Hepatocyte (in vitro differentiated cells): ENCODE results near the gene XPO1. TPM values are rescaled to one million over a fixed set of nuclear protein-coding genes. Genes with fewer than 3 reads are reported as not detected.
A peak's percentile ranks its signal among the peaks of the same experiment; 100 is the strongest.
"Not testable (repeated sequence)": the region's sequence is repeated elsewhere in the genome, so short reads cannot be mapped to it uniquely, and the experiment has no call there.

Experiments
- DNase-seq: peaks from one replicate; pipeline ENCODE4 v3.0.0-alpha.2; 2016; ENCODE audit warnings: low spot score
- H2AFZ ChIP-seq: fragments of 200-600 bp; sonication (generic); 2 replicates; pipeline ENCODE4 v1.6.0; 2016; ENCODE audit warnings: antibody characterized with exemption, mild to moderate bottlenecking
- H3K27ac ChIP-seq: fragments of 200-600 bp; sonication (generic); 2 replicates; pipeline ENCODE4 v1.5.1; 2016; ENCODE audit warnings: mild to moderate bottlenecking
- H3K27me3 ChIP-seq: fragments of 200-600 bp; sonication (generic); 2 replicates; pipeline ENCODE4 v1.6.1; 2016
- H3K36me3 ChIP-seq: fragments of 200-600 bp; sonication (generic); replicated peaks from 2 replicates; pipeline ENCODE4 v1.5.1; 2016; ENCODE audit warnings: low read depth; ENCODE audit not compliant: insufficient read depth
- H3K4me1 ChIP-seq: fragments of 200-600 bp; sonication (generic); 2 replicates; pipeline ENCODE4 v1.5.1; 2016; ENCODE audit warnings: mild to moderate bottlenecking, moderate library complexity; ENCODE audit not compliant: insufficient read depth
- H3K4me2 ChIP-seq: fragments of 200-600 bp; sonication (generic); 2 replicates; pipeline ENCODE4 v1.6.0; 2016
- H3K4me3 ChIP-seq: fragments of 200-600 bp; sonication (generic); 2 replicates; pipeline ENCODE4 v1.5.1; 2016; ENCODE audit warnings: mild to moderate bottlenecking
- H3K79me2 ChIP-seq: fragments of 200-600 bp; sonication (generic); 2 replicates; pipeline ENCODE4 v1.6.0; 2017; ENCODE audit warnings: mild to moderate bottlenecking
- H3K9me2 ChIP-seq: fragments of 200-600 bp; sonication (generic); replicated peaks from 2 replicates; pipeline ENCODE4 v1.6.0; 2017; ENCODE audit warnings: mild to moderate bottlenecking; ENCODE audit not compliant: insufficient read depth
- H3K9me3 ChIP-seq: fragments of 200-600 bp; sonication (generic); 2 replicates; pipeline ENCODE4 v1.5.1; 2016; ENCODE audit warnings: low read depth, mild to moderate bottlenecking
- H4K20me1 ChIP-seq: fragments of 200-600 bp; sonication (generic); 2 replicates; pipeline ENCODE4 v1.6.0; 2016; ENCODE audit warnings: mild to moderate bottlenecking; ENCODE audit not compliant: insufficient read depth, poor library complexity, severe bottlenecking
- EZH2 ChIP-seq: fragments of 200-600 bp; sonication (generic); IDR thresholded peaks from 2 replicates; pipeline ENCODE4 v1.6.1; 2016; ENCODE audit warnings: antibody characterized with exemption, mild to moderate bottlenecking, borderline replicate concordance
- EZH2phosphoT487 ChIP-seq: fragments of 200-600 bp; sonication (generic); IDR thresholded peaks from one replicate; pipeline ENCODE4 v1.6.1; 2018; ENCODE audit warnings: antibody characterized with exemption, mild to moderate bottlenecking, low read depth, moderate library complexity; ENCODE audit not compliant: unreplicated experiment, severe bottlenecking
- WGBS: methylation state at CpG from one replicate; pipeline ENCODE4 v1.1.6; 2016; ENCODE audit warnings: low lambda C conversion rate; ENCODE audit errors: missing lambda C conversion rate; 5-methylcytosine and 5-hydroxymethylcytosine counted together
- polyA plus RNA-seq: library from polyadenylated mRNA; unstranded; fragments of >200 nt; fragmentation: Nextera tagmentation; extraction: Ambion mirVana; gene quantifications from 2 replicates; pipeline ENCODE4 v1.2.1, GENCODE V29; 2016
- total RNA-seq: library from RNA; depleted of rRNA; stranded (reverse); fragments of >200 nt; gene quantifications from 2 replicates; pipeline ENCODE4 v1.2.3, GENCODE V29; 2014
- TF ChIP-seq, protein P1 (sequence below): fragments of 200-600 bp; sonication (generic); IDR thresholded peaks from 2 replicates; pipeline ENCODE4 v1.5.1; 2016; ENCODE audit warnings: antibody characterized with exemption, mild to moderate bottlenecking; ENCODE audit not compliant: poor library complexity

Gene XPO1
- total and polyA plus RNA-seq, 2 experiments from 2014 or later = 44.1 to 151 TPM

DNA sequence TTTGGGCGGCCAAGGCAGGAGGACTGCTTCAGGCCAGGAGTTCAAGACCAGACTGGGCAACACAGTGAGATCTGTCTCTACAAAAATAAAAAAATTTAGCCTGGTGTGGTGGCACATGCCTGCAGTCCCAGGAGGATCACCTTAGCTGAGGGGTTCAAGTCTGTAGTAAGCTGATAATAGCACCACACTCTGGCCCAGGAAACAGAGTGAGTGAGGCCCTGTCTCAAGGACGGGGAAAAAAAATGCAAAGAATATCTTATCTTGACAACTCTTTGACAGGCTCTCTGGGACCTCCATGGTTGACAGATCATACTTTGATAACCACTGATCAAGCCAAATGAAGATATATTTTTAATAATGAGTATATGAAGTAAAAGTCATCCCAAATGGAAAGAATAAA lies 89.9 kb downstream of the XPO1 start:
- H3K9me3 ChIP-seq = no peaks in the 10 kb centered on the region
- no peaks in the 10 kb centered on the region for H3K9me2 ChIP-seq
- no peak overlapping the region for H3K4me3 ChIP-seq
- H3K4me2 ChIP-seq = no peak overlapping the region
- H3K36me3 ChIP-seq = no peaks in the 10 kb centered on the region
- H3K79me2 ChIP-seq = peaks cover 98% of the 10 kb centered on the region
- no peak overlapping the region for H3K27ac ChIP-seq
- DNase-seq = no peak
- TF ChIP-seq EZH2phosphoT487 = no peak
- no peak for TF ChIP-seq EZH2
- TF ChIP-seq, protein P1, sequence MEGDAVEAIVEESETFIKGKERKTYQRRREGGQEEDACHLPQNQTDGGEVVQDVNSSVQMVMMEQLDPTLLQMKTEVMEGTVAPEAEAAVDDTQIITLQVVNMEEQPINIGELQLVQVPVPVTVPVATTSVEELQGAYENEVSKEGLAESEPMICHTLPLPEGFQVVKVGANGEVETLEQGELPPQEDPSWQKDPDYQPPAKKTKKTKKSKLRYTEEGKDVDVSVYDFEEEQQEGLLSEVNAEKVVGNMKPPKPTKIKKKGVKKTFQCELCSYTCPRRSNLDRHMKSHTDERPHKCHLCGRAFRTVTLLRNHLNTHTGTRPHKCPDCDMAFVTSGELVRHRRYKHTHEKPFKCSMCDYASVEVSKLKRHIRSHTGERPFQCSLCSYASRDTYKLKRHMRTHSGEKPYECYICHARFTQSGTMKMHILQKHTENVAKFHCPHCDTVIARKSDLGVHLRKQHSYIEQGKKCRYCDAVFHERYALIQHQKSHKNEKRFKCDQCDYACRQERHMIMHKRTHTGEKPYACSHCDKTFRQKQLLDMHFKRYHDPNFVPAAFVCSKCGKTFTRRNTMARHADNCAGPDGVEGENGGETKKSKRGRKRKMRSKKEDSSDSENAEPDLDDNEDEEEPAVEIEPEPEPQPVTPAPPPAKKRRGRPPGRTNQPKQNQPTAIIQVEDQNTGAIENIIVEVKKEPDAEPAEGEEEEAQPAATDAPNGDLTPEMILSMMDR = no peak
- H2AFZ ChIP-seq = no peak overlapping the region
- peaks cover 66% of the 10 kb centered on the region for H4K20me1 ChIP-seq
- H3K4me1 ChIP-seq = no peaks in the 10 kb centered on the region
- WGBS = 89% methylated on average over 2 of the region's 2 CpGs
- H3K27me3 ChIP-seq = no peaks in the 10 kb centered on the region

GRCh38 chr2:61446971-61447370 lies 91.2 kb downstream of the XPO1 start:
- not testable (repeated sequence) for H3K9me3 ChIP-seq, H3K4me1 ChIP-seq, H3K4me3 ChIP-seq, H3K27ac ChIP-seq, DNase-seq, H3K27me3 ChIP-seq, H3K9me2 ChIP-seq, H2AFZ ChIP-seq, H3K4me2 ChIP-seq, H3K36me3 ChIP-seq
- peaks cover 68% of the 10 kb centered on the region for H4K20me1 ChIP-seq
- 92% methylated on average over 7 of the region's 7 CpGs for WGBS
- peaks cover 98% of the 10 kb centered on the region for H3K79me2 ChIP-seq

DNA sequence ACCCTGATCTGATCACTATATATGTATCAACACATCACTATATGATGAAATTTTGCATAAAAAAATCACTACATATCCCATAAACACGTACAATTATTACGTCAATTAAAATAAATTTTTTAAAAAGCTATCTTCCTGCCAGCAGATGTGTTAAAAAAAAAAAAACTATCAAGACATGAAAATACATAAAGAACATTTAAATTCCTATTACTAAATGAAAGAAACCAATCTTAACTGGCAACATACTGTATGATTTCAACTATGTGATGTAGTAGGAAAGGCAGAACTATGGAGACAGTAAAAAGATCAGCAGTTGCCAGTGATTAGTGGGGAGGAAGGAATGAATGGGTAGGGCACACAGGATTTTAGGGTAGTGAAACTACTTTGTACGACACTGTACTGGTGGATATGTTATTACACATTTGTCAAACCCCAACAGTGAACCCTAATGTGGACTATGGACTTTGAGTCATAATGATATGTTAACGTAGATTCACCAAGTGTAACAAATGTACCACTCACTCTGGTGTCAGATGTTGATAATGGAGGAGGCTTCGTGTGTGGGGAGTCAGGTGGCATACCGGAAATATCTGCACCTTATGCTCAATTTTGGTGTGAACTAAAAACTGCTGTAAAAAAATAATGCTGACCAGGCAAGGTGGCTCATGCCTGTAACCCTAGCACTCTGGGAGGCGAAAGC lies 94.7 kb downstream of the XPO1 start:
- Histone ChIP-seq H3K4me1 (no peaks in the 10 kb centered on the region), H3K4me3 (no peak overlapping the region), H2AFZ (no peak overlapping the region), H3K9me2 (no peaks in the 10 kb centered on the region), H3K9me3 (no peaks in the 10 kb centered on the region), H3K79me2 (peaks cover 100% of the 10 kb centered on the region), H4K20me1 (peaks cover 71% of the 10 kb centered on the region), H3K27me3 (no peaks in the 10 kb centered on the region), H3K36me3 (no peaks in the 10 kb centered on the region), H3K4me2 (peak overlapping the region; percentile 45), H3K27ac (peak overlapping the region; percentile 56)
- TF ChIP-seq EZH2phosphoT487 (no peak), EZH2 (no peak)
- WGBS = 85% methylated on average over 7 of the region's 7 CpGs
- DNase-seq = peak; percentile 44

GRCh38 chr2:61439241-61440002 lies 98.7 kb downstream of the XPO1 start:
- WGBS = 91% methylated on average over 7 of the region's 7 CpGs
- no peak for DNase-seq
- no peaks in the 10 kb centered on the region for H3K36me3 ChIP-seq

More at GRCh38 chr2:61439241-61440002, 98.7 kb downstream of the XPO1 start:
- Histone ChIP-seq H3K4me3 (no peak overlapping the region), H3K4me2 (no peak overlapping the region), H3K9me2 (no peaks in the 10 kb centered on the region), H3K79me2 (peaks cover 100% of the 10 kb centered on the region), H3K9me3 (peaks cover 4% of the 10 kb centered on the region), H4K20me1 (peaks cover 79% of the 10 kb centered on the region), H3K4me1 (no peaks in the 10 kb centered on the region), H2AFZ (no peak overlapping the region), H3K27me3 (no peaks in the 10 kb centered on the region), H3K27ac (no peak overlapping the region)
- TF ChIP-seq, protein P1 = no peak
- TF ChIP-seq EZH2phosphoT487 (no peak), EZH2 (no peak)
